Sciatic nerve (tissue), 2 donors: Measurements from ENCODE around the gene TM4SF18. TPM values are rescaled to one million over a fixed set of nuclear protein-coding genes. Genes with fewer than 3 reads are reported as not detected.
"Not testable (repeated sequence)": the region's sequence is repeated elsewhere in the genome, so short reads cannot be mapped to it uniquely, and the experiment has no call there.

ENCODE experiments used
- ATAC-seq: fragments of 200-7000 bp; cut with Tn5 transposase; one replicate; pipeline ENCODE4 v1.9.1; 2020; ENCODE audit warnings: mild to moderate bottlenecking, moderate library complexity
- DNase-seq: peaks from one replicate; pipeline ENCODE4 v3.0.0-alpha.2; 2020; ENCODE audit warnings: low spot score
- intact Hi-C: fragments of 100-400 bp; cut with DNase I; formaldehyde crosslinking; loops from one replicate; pipeline ENCODE4 v1.14.2; 2022
- total RNA-seq: library from RNA; stranded (reverse); fragmentation: NEBNext Ultra II Directional; extraction: Animal tissue kit (Norgen Biotek cat#: 25700); gene quantifications from one replicate; pipeline ENCODE4 v1.2.1, GENCODE V29; 2021
- donor health status: DM: no; HTN: no; CAD: no.
- donor health status: DM: no; HTN: no; CAD: no.

TM4SF18 gene
- total RNA-seq, result 11.8 TPM

GRCh38 chr3:149333176-149333859 is at the start of gene TM4SF18:
TM4SF18 (minus strand) TSS chr3:149333636; CDS start chr3:149333382, 254 bp downstream.
- ATAC-seq, result peak; percentile 40
- intact Hi-C loops, result no loop called here
- no peak for DNase-seq

DNA sequence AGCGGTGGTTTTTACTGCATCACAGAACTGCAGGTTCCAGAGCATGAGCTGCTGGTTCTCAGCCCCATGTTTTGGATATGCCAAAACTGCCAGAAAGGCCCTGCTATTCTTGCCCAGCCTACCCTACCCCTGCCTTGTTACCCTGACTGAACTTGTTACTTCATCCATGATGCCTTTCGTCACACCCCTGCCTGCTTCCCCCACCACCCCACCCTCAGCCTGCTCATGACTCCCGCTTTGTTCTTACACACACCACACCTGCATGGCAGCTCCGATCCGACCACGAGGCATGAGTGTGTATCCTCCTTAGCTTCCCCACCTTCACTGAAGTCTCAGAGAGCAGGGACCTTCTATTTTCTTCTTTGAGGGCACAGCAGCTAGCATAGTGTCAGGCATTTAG is 49.1 kb upstream of the TM4SF18 start:
- intact Hi-C loops, result no loop called here
- no peak for DNase-seq
- ATAC-seq, result no peak

DNA sequence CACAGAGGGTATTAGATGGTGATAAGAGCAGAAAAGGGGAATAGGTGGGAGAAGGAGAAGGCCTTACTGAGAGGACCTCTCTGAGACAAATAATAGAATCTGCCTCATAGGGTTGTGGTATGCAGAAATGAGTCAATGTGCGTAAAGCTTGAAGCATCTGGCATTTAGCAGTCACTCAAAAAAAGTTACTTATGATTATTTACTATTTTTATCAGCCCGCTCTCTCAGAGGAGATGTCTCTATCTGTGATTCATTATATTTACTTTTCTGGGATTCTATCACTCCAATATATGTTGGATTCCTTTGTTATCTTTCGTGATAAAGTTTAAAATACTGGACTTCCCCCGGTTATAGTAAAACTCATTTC is 48.6 kb upstream of the TM4SF18 start:
- ATAC-seq (no peak), DNase-seq (no peak)
- intact Hi-C loops, result no loop called here

DNA sequence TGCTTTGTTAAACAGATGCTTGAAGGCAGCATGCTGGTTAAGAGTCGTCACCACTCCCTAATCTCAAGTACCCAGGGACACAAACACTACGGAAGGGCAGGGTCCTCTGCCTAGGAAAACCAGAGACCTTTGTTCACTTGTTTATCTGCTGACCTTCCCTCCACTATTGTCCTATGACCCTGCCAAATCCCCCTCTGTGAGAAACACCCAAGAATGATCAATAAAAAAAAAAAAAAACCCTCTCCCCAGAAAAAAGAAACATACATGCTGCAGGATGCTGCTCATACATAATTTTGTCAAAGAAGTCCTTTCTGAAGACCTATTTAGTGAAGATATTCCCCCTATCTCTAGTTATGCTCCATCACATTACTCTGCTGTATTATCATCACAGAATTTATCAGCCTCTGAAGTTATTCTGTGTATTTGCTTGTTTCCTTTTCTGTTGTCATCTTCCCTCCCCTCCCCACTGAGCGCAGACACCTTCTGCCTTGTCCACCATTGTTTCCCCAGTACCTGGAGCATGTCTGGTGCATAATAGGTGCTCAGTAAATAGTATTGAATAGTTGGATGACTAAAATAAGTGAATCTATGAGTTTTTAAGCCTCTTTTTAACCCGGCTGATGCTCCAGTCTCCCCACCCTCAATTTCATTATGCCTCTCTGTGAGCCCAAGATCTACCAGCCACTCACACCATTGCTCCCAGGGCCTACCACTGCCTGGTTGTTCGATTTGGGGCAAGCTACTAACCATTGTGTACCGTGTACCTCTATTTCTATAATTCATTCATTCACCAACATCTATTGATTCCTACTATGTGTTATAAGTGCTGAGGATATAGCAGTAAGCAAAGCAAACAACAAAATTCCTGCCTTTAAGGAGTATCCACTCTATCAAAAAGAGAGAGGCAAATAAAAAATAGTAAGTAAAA is 48.0 kb upstream of the TM4SF18 start:
- DNase-seq (no peak), ATAC-seq (no peak)
- intact Hi-C loops, result no loop called here

DNA sequence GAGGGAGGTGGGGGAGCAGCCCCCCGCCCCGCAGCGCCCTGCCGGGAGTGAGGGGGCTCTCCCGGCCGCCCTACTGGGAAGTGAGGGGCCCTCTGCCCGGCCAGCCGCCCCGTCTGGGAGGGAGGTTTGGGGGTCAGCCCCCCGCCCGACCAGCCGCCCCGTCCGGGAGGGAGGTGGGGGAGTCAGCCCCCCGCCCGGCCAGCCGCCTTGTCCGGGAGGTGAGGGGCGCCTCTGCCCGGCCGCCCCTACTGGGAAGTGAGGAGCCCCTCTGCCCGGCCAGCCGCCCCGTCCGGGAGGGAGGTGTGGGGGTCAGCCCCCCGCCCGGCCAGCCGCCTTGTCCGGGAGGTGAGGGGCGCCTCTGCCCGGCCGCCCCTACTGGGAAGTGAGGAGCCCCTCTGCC is 46.8 kb upstream of the TM4SF18 start:
- intact Hi-C loops, DNase-seq, ATAC-seq: not testable (repeated sequence)

DNA sequence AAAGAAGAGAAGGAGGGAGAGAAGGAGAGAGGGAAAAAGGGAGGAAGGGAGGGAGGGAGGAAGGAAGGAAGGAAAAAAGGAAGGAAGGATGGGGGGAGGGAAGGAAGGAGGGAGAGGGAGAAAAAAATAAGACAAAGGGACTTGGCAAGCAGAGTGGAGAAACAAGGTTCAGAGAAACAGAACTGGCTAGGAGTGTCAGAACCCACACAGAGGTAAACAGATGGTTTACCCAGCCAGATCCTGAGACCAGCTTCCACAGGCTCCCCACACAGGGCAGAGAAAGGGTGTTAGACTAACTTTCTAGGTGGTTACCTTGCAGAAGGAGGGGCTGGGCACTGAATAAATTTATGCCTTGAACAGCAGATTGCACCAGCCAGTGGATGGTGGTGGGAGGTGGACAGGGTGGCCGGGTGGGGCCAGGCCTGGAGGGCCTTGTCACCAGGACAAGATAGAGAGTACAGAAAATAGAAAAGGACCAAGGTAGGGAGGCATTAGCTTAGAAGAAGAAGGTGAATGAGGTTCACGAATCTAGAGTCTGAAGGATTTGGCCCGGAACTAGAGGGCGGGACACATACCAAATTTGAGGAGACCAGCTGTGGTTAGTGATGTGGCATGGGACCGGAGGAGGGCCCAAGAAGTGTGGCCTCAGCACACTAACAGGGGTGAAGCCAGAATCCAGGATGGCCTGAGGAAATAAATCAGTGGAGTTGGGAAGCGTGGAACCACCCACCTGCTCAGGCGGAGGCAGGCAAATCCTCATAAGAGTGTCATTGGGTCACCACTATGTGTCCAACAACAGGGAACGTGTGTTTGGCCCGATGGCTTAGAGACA is 45.3 kb upstream of the TM4SF18 start:
- intact Hi-C loops, result no loop called here
- no peak for ATAC-seq
- no peak for DNase-seq

GRCh38 chr3:149377408-149378364 is 44.2 kb upstream of the TM4SF18 start, which contains the start of gene TM4SF1:
TM4SF1 (minus strand) TSS chr3:149377649; CDS start chr3:149377547, 102 bp downstream.
- DNase-seq (peak; percentile 70), ATAC-seq (peak; percentile 93)
- intact Hi-C loops, result no loop called here

DNA sequence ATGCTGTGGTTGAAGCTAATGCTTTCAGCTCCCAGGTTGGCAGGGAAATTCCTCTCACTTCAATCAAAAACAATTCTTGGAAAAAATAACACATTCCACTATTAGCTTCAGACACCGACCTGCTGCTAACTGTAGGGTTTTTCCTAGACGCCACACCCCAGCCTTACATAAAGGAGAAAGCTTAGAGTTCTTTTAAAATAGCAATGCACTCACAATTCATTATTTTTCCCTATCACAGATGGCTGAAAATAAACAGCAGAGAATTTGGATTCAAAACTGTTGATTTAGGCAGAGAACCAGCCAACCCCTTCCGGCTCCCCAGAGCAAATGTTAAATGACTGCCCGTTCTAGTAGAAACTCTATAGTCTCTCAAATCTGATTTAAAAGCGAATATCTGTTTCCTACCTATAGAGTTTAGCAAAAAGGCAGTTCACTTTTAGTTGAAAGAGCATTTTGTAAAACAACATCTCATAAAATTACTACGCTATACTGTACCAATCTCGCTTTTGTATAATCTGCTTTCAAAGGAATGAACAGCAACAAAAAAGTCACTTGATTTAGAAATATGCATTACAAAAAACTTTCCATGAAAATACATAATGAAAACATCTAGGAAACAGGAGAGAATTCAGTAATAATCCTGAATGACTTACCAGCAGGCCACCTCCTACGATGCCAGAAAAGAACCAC is 43.4 kb upstream of the TM4SF18 start:
- intact Hi-C loops, result no loop called here
- DNase-seq (no peak), ATAC-seq (peak; percentile 66)

DNA sequence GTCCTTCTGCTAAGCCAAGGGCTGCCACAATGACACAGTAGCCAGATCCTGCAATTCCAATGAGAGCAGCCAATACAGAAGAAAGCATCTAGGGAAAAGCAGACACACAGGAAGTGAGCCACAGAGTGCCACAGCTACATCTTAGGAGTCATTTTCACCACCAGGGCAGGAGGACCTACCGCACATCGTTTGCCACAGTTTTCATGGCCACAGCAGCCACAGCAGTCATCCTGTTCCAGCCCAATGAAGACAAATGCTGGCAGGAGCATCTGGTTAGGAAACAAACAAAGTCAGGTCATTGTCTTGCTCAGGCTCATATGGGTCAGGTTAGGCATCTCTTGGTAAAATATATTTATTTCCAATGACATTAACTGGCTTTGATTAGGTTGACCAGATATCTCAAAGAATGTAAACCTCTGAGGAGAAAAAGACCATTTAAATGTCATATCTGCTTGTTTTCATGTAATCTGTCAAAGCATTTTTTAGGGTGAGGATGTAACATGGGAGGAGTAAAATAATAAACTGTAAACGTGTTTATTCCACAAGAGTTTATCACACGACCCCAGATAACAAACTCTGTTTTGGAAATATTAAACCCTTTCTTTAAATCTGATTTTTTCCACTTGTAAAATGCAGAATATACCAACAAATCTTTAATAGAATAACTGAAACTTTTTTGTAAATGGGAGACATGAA is 42.2 kb upstream of the TM4SF18 start:
- no peak for DNase-seq
- intact Hi-C loops, result no loop called here

DNA sequence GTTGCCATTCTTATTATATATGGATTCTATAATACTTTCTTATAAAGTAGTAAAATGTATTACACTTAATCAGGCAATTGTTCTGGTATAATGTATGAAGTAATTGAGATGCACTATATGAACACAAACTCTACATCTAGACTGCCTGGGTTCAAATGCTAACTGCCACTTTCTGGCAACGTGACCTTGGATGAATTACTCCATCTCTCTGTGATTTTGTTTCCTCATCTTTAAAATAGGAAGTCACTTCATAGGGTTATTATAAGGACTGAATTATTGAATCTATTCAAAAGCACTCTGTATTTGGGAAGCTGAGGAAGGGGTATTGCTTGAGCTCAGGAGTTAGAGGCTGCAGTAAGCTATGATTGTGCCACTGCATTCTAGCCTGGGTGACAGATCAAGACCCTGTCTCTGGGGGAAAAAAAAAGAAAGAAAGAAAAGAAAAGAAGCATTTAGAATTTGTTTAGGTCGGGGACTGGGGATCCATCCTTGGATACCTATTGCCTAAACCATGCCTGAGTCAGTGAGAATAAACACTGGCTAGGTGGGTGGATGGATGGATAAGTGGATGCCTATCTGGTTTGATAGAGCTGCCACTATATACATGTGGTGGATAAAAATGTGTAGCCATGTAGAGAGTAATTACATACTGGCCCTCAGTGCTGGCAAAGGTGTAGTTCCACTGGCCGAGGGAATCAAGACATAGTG is 41.5 kb upstream of the TM4SF18 start:
- intact Hi-C loops, result no loop called here
- ATAC-seq (no peak), DNase-seq (no peak)

More for the DNA sequence above, 42.2 kb upstream of the TM4SF18 start:
- no peak for ATAC-seq

GRCh38 chr3:149374391-149374790 is 41.0 kb upstream of the TM4SF18 start:
- intact Hi-C loops, result no loop called here
- DNase-seq (no peak), ATAC-seq (no peak)

DNA sequence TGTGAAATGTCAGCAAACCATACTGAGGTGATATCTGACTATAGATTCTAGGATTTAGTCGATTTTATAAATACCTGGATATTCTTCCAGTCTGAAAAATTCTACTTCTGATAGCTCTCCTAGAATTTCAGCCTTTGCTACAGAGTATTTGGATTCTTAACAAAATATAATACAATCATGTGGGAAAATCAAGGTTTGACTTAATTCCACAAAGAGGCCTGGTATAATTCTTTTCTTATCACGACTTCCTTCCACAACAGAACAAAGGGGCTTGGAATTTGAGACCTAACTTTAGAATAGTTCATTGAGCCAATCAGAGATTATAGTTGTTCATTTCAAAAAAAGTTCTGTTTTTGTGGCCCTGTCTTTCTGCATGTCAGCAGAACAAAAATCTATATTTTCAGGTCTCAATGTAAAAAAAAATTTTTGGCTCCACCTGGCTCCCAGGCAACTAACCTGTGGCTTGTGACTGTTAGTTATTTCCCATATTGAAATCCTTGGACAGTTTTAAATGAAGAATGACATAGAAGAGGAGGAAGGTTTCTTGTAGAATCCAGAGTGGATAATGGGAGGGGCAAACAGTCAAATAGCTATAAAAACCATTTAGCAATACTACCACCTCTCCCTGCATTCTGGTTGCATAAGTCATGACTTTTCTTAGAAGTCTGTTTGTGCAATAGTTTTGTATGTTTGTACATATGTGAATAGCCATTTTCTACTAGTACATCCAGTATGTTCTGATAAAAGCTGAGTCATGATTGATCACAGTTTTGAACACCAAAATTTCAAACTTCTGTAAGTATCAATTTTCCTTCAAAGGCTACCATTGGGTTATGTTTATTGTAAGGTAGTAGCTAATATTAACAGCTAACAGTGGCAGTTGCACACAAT is 40.0 kb upstream of the TM4SF18 start:
- intact Hi-C loops, result no loop called here
- ATAC-seq (no peak), DNase-seq (no peak)

DNA sequence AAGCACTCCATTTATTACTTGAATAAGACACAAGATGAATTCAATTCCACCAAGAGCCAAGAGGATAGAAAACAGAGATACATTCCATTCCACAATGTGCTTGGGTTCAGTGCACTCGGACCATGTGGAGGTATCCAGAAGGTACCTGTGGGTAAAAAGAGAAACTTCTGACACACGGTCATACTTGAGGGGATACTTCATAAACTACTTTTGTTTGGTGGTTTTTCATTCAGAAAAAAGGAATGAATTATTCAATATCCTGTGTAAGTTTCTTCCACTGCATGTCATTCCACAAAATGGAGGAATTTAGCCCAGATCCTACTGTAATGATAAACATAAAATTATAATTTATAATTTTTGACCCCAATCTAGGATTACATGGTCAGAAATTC is 38.3 kb upstream of the TM4SF18 start:
- intact Hi-C loops, result no loop called here
- no peak for ATAC-seq
- no peak for DNase-seq

GRCh38 chr3:149371001-149371722 is 37.7 kb upstream of the TM4SF18 start:
- DNase-seq, result no peak
- no peak for ATAC-seq
- intact Hi-C loops, result no loop called here
